ENCODE results near the gene WARS2. TPM values are rescaled to one million over a fixed set of nuclear protein-coding genes. Genes with fewer than 3 reads are reported as not detected.

WARS2 gene
- total RNA-seq, 4 donors from 2014 or later, result 4.6 to 18.6 (median 10.3) TPM

GRCh38 chr1:118989878-118990378 is 150.5 kb downstream of the WARS2 start:
- 38% methylated on average over 16 of the region's 22 CpGs; no CpG with 5 or more reads in 1 of the 2 donors for WGBS, 2 donors (ENCODE audit: low coverage in 1 of 2)
- Histone ChIP-seq H3K27me3 (peaks cover 100% of the 10 kb centered on the region), H3K36me3 (no peaks in the 10 kb centered on the region), H3K4me3 (no peak overlapping the region), H3K4me1 (peaks cover 0 to 35% (median 18%) of the 10 kb centered on the region in 4 donors), H3K9me3 (no peaks in the 10 kb centered on the region), H3K27ac (no peak overlapping the region)
- TF ChIP-seq EP300 (IDR thresholded peaks at IDR 0.05; ENCODE audit: low read depth) (no peak), CTCF (IDR thresholded peaks at IDR 0.05) (no peak), POLR2A (IDR thresholded peaks at IDR 0.05) (no peak), POLR2AphosphoS5 (IDR thresholded peaks at IDR 0.05) (no peak)
- no peak for DNase-seq
- intact Hi-C loops (cut with DNase I; ENCODE audit: low total_unique reads) (no loop called here), in situ Hi-C loops (cut with MboI; ENCODE audit: low pct_ligation_motif_present in 1 of 4, low pct_unique_long_range_greater_than_20kb in 1 of 4, low sequenced_read_pairs in 3 of 4) (no loop called here)

- WGBS, 2 donors (ENCODE audit: low coverage in 1 of 2), result 5 to 36% methylated on average over 4 to 44 of the region's 44 CpGs
- H3K4me1 ChIP-seq, result peaks cover 6 to 42% (median 25%) of the 10 kb centered on the region in 4 donors
Observed at GRCh38 chr1:118989006-118989815, 151.2 kb downstream of the WARS2 start.

GRCh38 chr1:118988186-118989005 is 152.1 kb downstream of the WARS2 start, which contains the start of gene TBX15:
TBX15 (minus strand) TSS chr1:118988343; CDS start chr1:118987795, 548 bp downstream.
- intact Hi-C loops (cut with DNase I; ENCODE audit: low total_unique reads), result no loop called here
- TF ChIP-seq POLR2AphosphoS5 (IDR thresholded peaks at IDR 0.05), result no peak
- no peak for TF ChIP-seq CTCF (IDR thresholded peaks at IDR 0.05)
- TF ChIP-seq EP300 (IDR thresholded peaks at IDR 0.05; ENCODE audit: low read depth), result no peak

More at GRCh38 chr1:118989006-118989815, 151.2 kb downstream of the WARS2 start:
- peaks cover 100% of the 10 kb centered on the region for H3K27me3 ChIP-seq
- no peak for DNase-seq
- no peaks in the 10 kb centered on the region for H3K9me3 ChIP-seq
- intact Hi-C loops (cut with DNase I; ENCODE audit: low total_unique reads) (no loop called here), in situ Hi-C loops (cut with MboI; ENCODE audit: low pct_ligation_motif_present in 1 of 4, low pct_unique_long_range_greater_than_20kb in 1 of 4, low sequenced_read_pairs in 3 of 4) (no loop called here)
- no peak overlapping the region for H3K27ac ChIP-seq
- H3K4me3 ChIP-seq, result no peak overlapping the region
- no peaks in the 10 kb centered on the region for H3K36me3 ChIP-seq
- TF ChIP-seq POLR2A (IDR thresholded peaks at IDR 0.05) (no peak), EP300 (IDR thresholded peaks at IDR 0.05; ENCODE audit: low read depth) (no peak)

GRCh38 chr1:118987468-118988185 is 152.8 kb downstream of the WARS2 start:
- DNase-seq, result no peak
- in situ Hi-C loops (cut with MboI; ENCODE audit: low pct_ligation_motif_present in 1 of 4, low pct_unique_long_range_greater_than_20kb in 1 of 4, low sequenced_read_pairs in 3 of 4), result no loop called here
- H3K27me3 ChIP-seq, result peaks cover 100% of the 10 kb centered on the region
- no peaks in the 10 kb centered on the region for H3K36me3 ChIP-seq
- intact Hi-C loops (cut with DNase I; ENCODE audit: low total_unique reads), result no loop called here
- H3K4me1 ChIP-seq, result peaks cover 8 to 41% (median 25%) of the 10 kb centered on the region in 4 donors
- whole genome bisulfite sequencing, 2 donors (ENCODE audit: low coverage in 1 of 2), result 4 to 19% methylated on average over 3 to 65 of the region's 65 CpGs
- TF ChIP-seq EP300 (IDR thresholded peaks at IDR 0.05; ENCODE audit: low read depth) (no peak), POLR2AphosphoS5 (IDR thresholded peaks at IDR 0.05) (no peak), POLR2A (IDR thresholded peaks at IDR 0.05) (no peak), CTCF (IDR thresholded peaks at IDR 0.05) (no peak)
- H3K4me3 ChIP-seq, result peak overlapping the region in 3 of 4 donors; percentile 7 to 53 (median 18)
- H3K9me3 ChIP-seq, result no peaks in the 10 kb centered on the region
- H3K27ac ChIP-seq, result no peak overlapping the region

More at GRCh38 chr1:118988186-118989005, 152.1 kb downstream of the WARS2 start, which contains the start of gene TBX15:
- DNase-seq, result no peak
- H3K36me3 ChIP-seq, result no peaks in the 10 kb centered on the region
- WGBS, 2 donors (ENCODE audit: low coverage in 1 of 2), result 18 to 20% methylated on average over 7 to 31 of the region's 31 CpGs
- H3K4me1 ChIP-seq, result peaks cover 8 to 46% (median 28%) of the 10 kb centered on the region in 4 donors
- H3K4me3 ChIP-seq, result peak within 1 kb of the TSS in 3 of 4 donors; percentile 7 to 53 (median 18)
- H3K27ac ChIP-seq, result no peak within 1 kb of the TSS
- no peaks in the 10 kb centered on the region for H3K9me3 ChIP-seq
- peaks cover 100% of the 10 kb centered on the region for H3K27me3 ChIP-seq
- in situ Hi-C loops (cut with MboI; ENCODE audit: low pct_ligation_motif_present in 1 of 4, low pct_unique_long_range_greater_than_20kb in 1 of 4, low sequenced_read_pairs in 3 of 4), result no loop called here
